Stimulated activated naive B cell treated with anti-CD40 and anti-IgM and Interleukin-4, amounts not matched to agents 10 μg/mL and 1 μg/mL and 100 μg/mL, for 72 hours (primary cell): Measurements from ENCODE around the gene ACOX3.

Source experiments
- ATAC-seq, 2 donors: fragments of 150-1000 bp; cut with Tn5 transposase; replicated peaks; 2 replicates each; pipeline ENCODE4 v1.10.0; 2021; ENCODE audit warnings: moderate library complexity in 1 of 2
- DNase-seq: peaks from one replicate; pipeline ENCODE4 v3.0.0; 2021
- H3K27ac Mint-ChIP-seq: one replicate; pipeline ENCODE4 v1.8.0; 2022; ENCODE audit warnings: mild to moderate bottlenecking, mixed read lengths
- H3K27me3 Mint-ChIP-seq, 2 donors: one replicate each; pipeline ENCODE4 v1.8.0; 2022; ENCODE audit warnings: mixed read lengths in 2 of 2
- H3K36me3 Mint-ChIP-seq, 2 donors: one replicate each; pipeline ENCODE4 v1.8.0; 2022; ENCODE audit warnings: mixed read lengths in 2 of 2, mild to moderate bottlenecking in 1 of 2
- H3K4me1 Mint-ChIP-seq, 2 donors: one replicate each; pipeline ENCODE4 v1.8.0; 2022; ENCODE audit warnings: mixed read lengths in 2 of 2, mild to moderate bottlenecking in 1 of 2
- H3K4me3 Mint-ChIP-seq, 2 donors: one replicate each; pipeline ENCODE4 v1.8.0; 2022; ENCODE audit warnings: mild to moderate bottlenecking in 2 of 2, mixed read lengths in 2 of 2, moderate library complexity in 1 of 2
- H3K9me3 Mint-ChIP-seq, 2 donors: one replicate each; pipeline ENCODE4 v1.8.0; 2022; ENCODE audit warnings: mixed read lengths in 2 of 2, mild to moderate bottlenecking in 1 of 2

ACOX3 gene

GRCh38 chr4:8457646-8458252 lies 17.2 kb upstream of the ACOX3 start:
- Mint-ChIP-seq H3K27ac (no peak overlapping the region), H3K27me3 (no peaks in the 10 kb centered on the region), H3K4me3 (no peak overlapping the region), H3K4me1 (no peaks in the 10 kb centered on the region), H3K36me3 (peaks cover 45 to 52% of the 10 kb centered on the region in 2 donors), H3K9me3 (no peaks in the 10 kb centered on the region)
- DNase-seq (no peak), ATAC-seq (no peak)

DNA sequence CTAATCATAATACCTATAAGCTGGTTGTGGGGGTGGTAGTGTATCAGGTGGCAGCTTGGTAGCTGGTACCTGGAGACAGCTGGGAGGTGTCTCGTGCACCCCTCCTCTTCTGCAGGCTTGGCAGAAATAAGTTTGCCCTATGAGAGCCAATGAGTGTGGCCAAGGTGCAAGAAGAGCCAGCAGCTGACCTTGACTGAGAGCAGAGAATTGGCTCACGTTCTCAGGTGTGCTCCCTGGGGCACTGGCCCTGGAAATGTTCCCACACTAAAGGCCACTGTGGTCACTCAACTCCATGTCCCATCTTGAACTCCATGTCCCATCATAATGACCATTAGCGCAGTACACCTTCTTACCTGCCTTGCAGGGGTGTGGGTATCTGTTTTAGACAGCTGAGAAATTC lies 13.4 kb upstream of the ACOX3 start:
- no peaks in the 10 kb centered on the region for H3K9me3 Mint-ChIP-seq
- no peak for DNase-seq
- ATAC-seq: no peak
- peaks cover 43 to 51% of the 10 kb centered on the region in 2 donors for H3K36me3 Mint-ChIP-seq
- no peaks in the 10 kb centered on the region for H3K4me1 Mint-ChIP-seq
- H3K27ac Mint-ChIP-seq: no peak overlapping the region
- no peak overlapping the region for H3K4me3 Mint-ChIP-seq
- no peaks in the 10 kb centered on the region for H3K27me3 Mint-ChIP-seq

DNA sequence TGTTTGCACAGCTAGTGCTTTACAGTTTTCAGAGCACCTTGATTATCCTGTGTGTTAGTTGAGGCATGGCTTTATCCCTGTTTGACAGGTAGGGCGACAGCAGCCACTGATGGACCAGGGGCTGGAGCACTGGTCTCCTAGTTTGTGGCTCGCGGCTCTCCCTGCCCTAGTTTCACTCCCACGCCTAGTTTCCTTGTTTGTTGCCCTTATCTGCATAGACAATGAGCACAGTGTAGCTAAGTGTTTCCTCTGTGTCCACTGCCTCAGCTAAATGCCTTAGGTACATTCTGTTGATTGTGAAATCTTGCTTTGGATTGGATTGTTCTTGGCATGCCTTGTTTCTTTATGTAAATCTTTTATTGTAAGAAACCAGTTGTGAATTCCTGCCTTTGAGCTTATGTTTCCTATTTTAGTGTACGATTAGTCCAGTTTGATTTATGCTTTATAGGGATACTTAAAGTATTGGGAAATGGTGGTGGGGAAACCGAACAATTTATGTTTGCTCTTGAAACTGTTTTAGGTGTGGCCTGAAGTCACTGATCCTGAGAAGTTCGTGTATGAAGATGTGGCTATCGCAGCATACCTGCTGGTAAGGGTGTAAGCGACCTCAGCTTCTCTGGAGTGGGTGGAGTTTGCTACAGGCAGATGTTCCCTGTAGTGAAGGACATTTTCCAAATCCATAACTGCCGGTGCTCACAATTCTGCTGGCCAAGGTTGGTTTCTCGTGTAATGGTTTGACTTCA lies 11.1 kb upstream of the ACOX3 start:
- peaks cover 36 to 51% of the 10 kb centered on the region in 2 donors for H3K36me3 Mint-ChIP-seq
- DNase-seq (no peak), ATAC-seq (no peak)
- H3K27me3 Mint-ChIP-seq: no peaks in the 10 kb centered on the region
- H3K4me3 Mint-ChIP-seq: no peak overlapping the region
- no peaks in the 10 kb centered on the region for H3K9me3 Mint-ChIP-seq
- no peak overlapping the region for H3K27ac Mint-ChIP-seq
- H3K4me1 Mint-ChIP-seq: no peaks in the 10 kb centered on the region

DNA sequence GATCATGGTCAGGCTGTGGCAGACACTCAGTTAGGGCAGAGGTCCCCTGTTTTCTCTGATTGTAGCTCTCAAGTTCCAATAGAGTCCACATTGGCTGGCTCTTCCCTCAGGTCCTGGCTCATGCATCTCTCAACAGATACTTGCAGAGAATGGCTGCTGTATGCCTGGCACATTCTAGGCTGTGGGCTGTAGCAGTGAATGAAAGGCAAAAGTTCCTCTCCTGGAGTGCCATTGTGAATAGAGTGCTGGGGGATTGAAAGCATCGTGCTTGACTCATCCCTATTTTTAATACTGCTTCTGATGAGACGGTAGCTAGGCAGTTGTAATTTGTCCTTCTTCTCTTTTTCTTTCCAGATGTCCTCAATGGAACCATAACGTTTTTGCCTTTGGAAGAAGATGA lies 5.6 kb upstream of the ACOX3 start:
- no peak for DNase-seq
- ATAC-seq: no peak
- H3K27ac Mint-ChIP-seq: no peak overlapping the region
- no peaks in the 10 kb centered on the region for H3K9me3 Mint-ChIP-seq
- peaks cover 23 to 37% of the 10 kb centered on the region in 2 donors for H3K4me1 Mint-ChIP-seq
- H3K27me3 Mint-ChIP-seq: no peaks in the 10 kb centered on the region
- no peak overlapping the region for H3K4me3 Mint-ChIP-seq
- peaks cover 16 to 43% of the 10 kb centered on the region in 2 donors for H3K36me3 Mint-ChIP-seq

GRCh38 chr4:8443801-8444200 lies 3.3 kb upstream of the ACOX3 start:
- DNase-seq: no peak
- no peak for ATAC-seq
- H3K27me3 Mint-ChIP-seq: no peaks in the 10 kb centered on the region
- no peak overlapping the region for H3K4me3 Mint-ChIP-seq
- H3K36me3 Mint-ChIP-seq: peaks cover 7 to 46% of the 10 kb centered on the region in 2 donors
- peaks cover 31 to 55% of the 10 kb centered on the region in 2 donors for H3K4me1 Mint-ChIP-seq
- no peaks in the 10 kb centered on the region for H3K9me3 Mint-ChIP-seq
- peak overlapping the region; percentile 67 for H3K27ac Mint-ChIP-seq

- Mint-ChIP-seq H3K4me1 (peaks cover 31 to 62% of the 10 kb centered on the region in 2 donors), H3K27ac (no peak overlapping the region), H3K27me3 (no peaks in the 10 kb centered on the region), H3K4me3 (peak overlapping the region; percentile 72 to 96), H3K9me3 (no peaks in the 10 kb centered on the region), H3K36me3 (peaks cover 7 to 38% of the 10 kb centered on the region in 2 donors)
- ATAC-seq (no peak), DNase-seq (no peak)
Measured at GRCh38 chr4:8442596-8443358, 2.3 kb upstream of the ACOX3 start.

DNA sequence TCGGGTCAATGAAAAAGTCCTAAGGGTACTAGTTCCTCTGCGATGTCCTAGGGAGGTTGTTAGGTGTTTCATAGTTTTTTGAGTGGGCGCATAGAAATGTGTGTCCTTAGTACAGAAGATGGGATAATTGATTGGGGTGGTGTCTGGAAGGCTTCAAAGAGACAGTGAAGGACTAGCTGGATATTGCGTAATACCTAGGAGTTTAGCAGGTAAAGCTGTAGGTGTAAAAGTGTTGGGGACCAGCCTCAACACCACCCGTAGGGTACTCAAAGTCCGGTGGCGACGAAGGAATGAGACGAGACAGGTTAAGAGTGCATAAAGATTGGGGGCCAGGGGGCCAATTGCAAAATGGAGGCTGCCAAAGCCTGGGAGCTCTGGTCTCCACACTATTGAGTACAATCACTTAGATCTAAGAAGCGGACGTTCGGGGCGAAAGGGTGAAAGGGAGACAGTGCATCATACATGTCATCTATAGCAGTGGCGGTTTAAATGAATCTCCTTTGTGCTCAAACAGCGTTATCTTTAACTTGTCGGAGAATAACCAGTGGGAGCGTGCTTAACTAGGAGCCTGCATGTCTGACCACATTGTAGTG lies 1.1 kb upstream of the ACOX3 start:
- peak overlapping the region; percentile 92 for H3K27ac Mint-ChIP-seq
- H3K36me3 Mint-ChIP-seq: peaks cover 7 to 40% of the 10 kb centered on the region in 2 donors
- peak overlapping the region; percentile 93 to 96 for H3K4me3 Mint-ChIP-seq
- DNase-seq (no peak), ATAC-seq (no peak)
- no peaks in the 10 kb centered on the region for H3K9me3 Mint-ChIP-seq
- no peaks in the 10 kb centered on the region for H3K27me3 Mint-ChIP-seq
- H3K4me1 Mint-ChIP-seq: peaks cover 37 to 71% of the 10 kb centered on the region in 2 donors

DNA sequence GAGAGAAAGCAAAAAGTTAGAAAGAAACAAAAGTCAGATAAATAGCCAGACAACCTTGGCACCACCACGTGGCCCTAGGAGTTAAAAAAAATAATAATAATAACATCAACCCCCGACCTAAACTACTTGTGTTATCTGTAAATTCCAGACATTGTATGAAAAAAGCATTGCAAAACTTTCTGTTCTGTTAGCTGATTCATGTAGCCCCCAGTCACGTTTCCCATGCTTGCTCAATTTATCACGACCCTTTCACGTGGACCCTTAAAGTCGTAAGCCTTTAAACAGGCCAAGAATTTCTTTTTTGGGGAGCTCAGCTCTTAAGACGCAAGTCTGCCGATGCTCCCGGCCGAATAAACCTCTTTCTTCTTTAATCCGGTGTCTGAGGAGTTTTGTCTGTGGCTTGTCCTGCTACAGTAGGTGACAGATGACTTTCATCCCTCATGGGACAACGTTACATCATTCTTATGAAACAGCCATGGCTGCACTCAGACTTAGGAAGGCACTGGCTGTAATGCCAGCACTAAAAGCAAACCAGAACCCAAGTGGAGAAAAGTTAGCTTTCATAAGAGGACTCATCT lies 520 bp downstream of the ACOX3 start:
- H3K27ac Mint-ChIP-seq: peak overlapping the region; percentile 99
- H3K4me1 Mint-ChIP-seq: peaks cover 38 to 80% of the 10 kb centered on the region in 2 donors
- H3K9me3 Mint-ChIP-seq: no peaks in the 10 kb centered on the region
- peak overlapping the region; percentile 93 to 96 for H3K4me3 Mint-ChIP-seq
- DNase-seq (peak; percentile 33), ATAC-seq (peak; percentile 72 to 77)
- H3K27me3 Mint-ChIP-seq: no peaks in the 10 kb centered on the region
- H3K36me3 Mint-ChIP-seq: peaks cover 4 to 30% of the 10 kb centered on the region in 2 donors

DNA sequence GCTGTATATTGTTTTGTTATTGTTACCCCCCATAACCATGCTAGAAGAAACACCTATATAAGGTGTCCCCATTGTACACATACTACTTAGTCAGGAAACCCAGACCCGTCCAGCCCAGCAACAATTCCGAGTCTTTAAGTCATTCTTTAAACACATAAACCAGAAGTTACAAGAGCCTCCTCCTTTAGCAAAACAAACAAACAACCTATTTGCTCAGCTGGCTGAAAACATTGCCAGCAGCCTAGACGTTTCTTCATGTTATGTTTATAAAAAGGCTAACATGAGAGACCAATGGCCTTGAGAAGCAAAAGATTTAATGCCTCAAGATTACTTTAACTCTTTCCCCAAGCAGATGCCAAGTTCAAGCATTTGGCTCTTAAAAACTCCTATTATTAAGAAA lies 1.4 kb downstream of the ACOX3 start:
- DNase-seq: no peak
- peaks cover 42 to 88% of the 10 kb centered on the region in 2 donors for H3K4me1 Mint-ChIP-seq
- H3K27ac Mint-ChIP-seq: peak overlapping the region; percentile 99
- no peak for ATAC-seq
- peaks cover 8 to 35% of the 10 kb centered on the region in 2 donors for H3K36me3 Mint-ChIP-seq
- peak overlapping the region; percentile 37 to 43 for H3K4me3 Mint-ChIP-seq
- H3K9me3 Mint-ChIP-seq: no peaks in the 10 kb centered on the region
- no peaks in the 10 kb centered on the region for H3K27me3 Mint-ChIP-seq

DNA sequence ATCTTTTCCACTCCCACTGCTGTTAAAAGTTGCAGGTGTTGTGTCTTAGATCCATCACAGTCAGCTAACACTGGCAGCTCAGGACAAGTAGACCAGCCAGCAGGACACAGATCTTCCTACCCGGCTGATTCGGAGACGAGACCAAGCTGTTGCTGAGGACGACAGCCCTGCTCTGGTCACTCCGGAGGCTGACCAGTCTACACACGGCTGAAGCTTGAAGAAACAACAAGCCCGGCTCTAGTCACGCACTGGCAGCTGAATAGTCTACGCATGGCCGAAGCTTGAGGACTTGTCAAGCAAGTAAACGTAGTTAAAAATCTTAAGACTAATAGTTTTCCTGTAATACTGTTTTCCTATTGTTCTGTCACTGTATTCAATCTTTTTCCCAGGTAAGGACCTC lies 1.8 kb downstream of the ACOX3 start:
- no peak for ATAC-seq
- Mint-ChIP-seq H3K27me3 (no peaks in the 10 kb centered on the region), H3K27ac (no peak overlapping the region), H3K9me3 (no peaks in the 10 kb centered on the region), H3K4me1 (peaks cover 40 to 85% of the 10 kb centered on the region in 2 donors), H3K4me3 (peak overlapping the region; percentile 37 to 43), H3K36me3 (peaks cover 8 to 33% of the 10 kb centered on the region in 2 donors)
- DNase-seq: no peak

DNA sequence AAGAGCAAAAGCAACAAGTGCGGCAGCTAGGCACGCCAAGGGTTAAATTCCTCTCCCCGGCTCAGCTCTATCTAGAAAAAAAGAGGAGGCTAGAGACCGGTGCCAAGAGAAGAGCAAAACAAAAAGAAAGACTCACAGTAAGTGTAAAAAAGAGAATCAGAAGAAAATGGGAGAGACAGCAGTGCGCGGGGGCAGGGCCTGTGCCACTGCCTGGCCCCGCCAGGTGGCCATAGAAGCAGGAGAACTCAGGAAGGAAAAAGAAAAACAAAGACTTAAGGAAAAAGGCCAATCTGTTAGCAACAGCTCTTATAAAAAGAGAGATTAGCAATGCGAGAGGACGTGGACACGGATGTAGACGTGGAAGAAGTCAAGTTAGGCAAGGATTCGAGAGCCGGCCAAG lies 3.2 kb downstream of the ACOX3 start:
- H3K4me1 Mint-ChIP-seq: peaks cover 35 to 71% of the 10 kb centered on the region in 2 donors
- peaks cover 7 to 30% of the 10 kb centered on the region in 2 donors for H3K36me3 Mint-ChIP-seq
- no peaks in the 10 kb centered on the region for H3K27me3 Mint-ChIP-seq
- no peak overlapping the region for H3K4me3 Mint-ChIP-seq
- no peak overlapping the region for H3K27ac Mint-ChIP-seq
- no peak for DNase-seq
- no peak for ATAC-seq
- no peaks in the 10 kb centered on the region for H3K9me3 Mint-ChIP-seq

DNA sequence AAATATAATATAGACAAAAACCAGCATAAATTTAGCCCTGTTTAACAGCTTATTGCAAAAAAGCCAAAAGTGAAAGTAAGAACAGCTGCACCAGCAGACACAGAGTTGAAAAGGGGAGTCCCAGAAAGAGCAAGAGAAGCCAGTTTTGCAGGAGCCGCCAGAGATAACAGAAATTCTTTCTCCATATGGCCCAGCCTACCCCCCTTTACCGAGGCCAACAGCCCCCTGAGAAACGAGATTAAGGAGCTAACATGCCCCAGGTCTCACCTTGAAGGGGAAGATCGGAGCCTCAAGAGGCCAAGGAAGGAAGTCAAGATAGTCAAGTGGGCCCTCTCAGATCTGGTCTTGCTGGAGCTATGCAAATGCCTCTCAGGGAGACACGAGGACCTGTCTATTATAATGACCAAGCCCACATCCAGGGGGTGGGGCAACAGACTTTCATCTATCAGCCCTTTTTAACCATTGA lies 4.8 kb downstream of the ACOX3 start:
- ATAC-seq (peak; percentile 57 to 62), DNase-seq (peak; percentile 41)
- Mint-ChIP-seq H3K36me3 (peaks cover 7 to 35% of the 10 kb centered on the region in 2 donors), H3K27me3 (no peaks in the 10 kb centered on the region), H3K9me3 (no peaks in the 10 kb centered on the region), H3K27ac (peak overlapping the region; percentile 94), H3K4me1 (peaks cover 26 to 57% of the 10 kb centered on the region in 2 donors), H3K4me3 (peak overlapping the region; percentile 76 to 87)

- peak overlapping the region in 1 of 2 donors; percentile 76 for H3K4me3 Mint-ChIP-seq
- DNase-seq: no peak
- H3K4me1 Mint-ChIP-seq: peaks cover 22 to 51% of the 10 kb centered on the region in 2 donors
- ATAC-seq: no peak
- peak overlapping the region; percentile 94 for H3K27ac Mint-ChIP-seq
- peaks cover 7 to 28% of the 10 kb centered on the region in 2 donors for H3K36me3 Mint-ChIP-seq
- no peaks in the 10 kb centered on the region for H3K9me3 Mint-ChIP-seq
- H3K27me3 Mint-ChIP-seq: no peaks in the 10 kb centered on the region
Measured at GRCh38 chr4:8434251-8435073, 6.1 kb downstream of the ACOX3 start.
